SK-N-SH (cell line): ENCODE results near the gene GAL3ST3. TPM values are rescaled to one million over a fixed set of nuclear protein-coding genes. Genes with fewer than 3 reads are reported as not detected.
A peak's percentile ranks its signal among the peaks of the same experiment; 100 is the strongest.

Source experiments
- CTCF ChIA-PET: fragments of 300-600, 350-600 bp; formaldehyde crosslinking; extraction: SDS; loops from one replicate; lab custom pipeline; 2021; lab: Yijun Ruan, JAX
- POLR2A ChIA-PET: fragments of 350-600 bp; sonication (Branson Sonifier 250); formaldehyde crosslinking; extraction: SDS; loops from one replicate; lab custom pipeline; 2020; ENCODE audit warnings: antibody characterized with exemption, inconsistent platforms; lab: Yijun Ruan, JAX
- DNase-seq: peaks from one replicate; pipeline ENCODE4 v3.0.0; 2012
- H2AFZ ChIP-seq: fragments of 200-600 bp; sonication (generic); 2 replicates; pipeline ENCODE4 v1.8.1; 2016; ENCODE audit warnings: antibody characterized with exemption, mild to moderate bottlenecking, low read depth
- H3F3A ChIP-seq: fragments of 200-600 bp; sonication (generic); replicated peaks from 2 replicates; pipeline ENCODE3; 2016; ENCODE audit warnings: antibody characterized with exemption, mild to moderate bottlenecking; ENCODE audit not compliant: insufficient read depth
- H3K27ac ChIP-seq, 2 experiments: fragments of 200-500 bp in 1 of 2; fragments of 200-600 bp in 1 of 2; sonication (Bioruptor generic) in 1 of 2; sonication (generic), shearing (Covaris generic) in 1 of 2; 2 replicates each; pipeline versions ENCODE4 v1.5.1 to v1.6.1; 2014 to 2016; ENCODE audit warnings: low read depth in 2 of 2, inconsistent platforms in 1 of 2, low read length in 1 of 2, mild to moderate bottlenecking in 1 of 2, mixed read lengths in 1 of 2
- H3K27me3 ChIP-seq: fragments of 200-600 bp; sonication (generic), shearing (Covaris generic); 2 replicates; pipeline ENCODE4 v1.6.1; 2016; ENCODE audit warnings: mixed run types; ENCODE audit not compliant: insufficient read depth
- H3K36me3 ChIP-seq, 2 experiments: fragments of 200-500 bp in 1 of 2; fragments of 200-600 bp in 1 of 2; sonication (Bioruptor generic) in 1 of 2; sonication (generic) in 1 of 2; replicated peaks in 1 of 2; 2 replicates each; pipeline versions ENCODE3 to v1.5.1; 2014 to 2016; ENCODE audit warnings: low read length in 1 of 2, mild to moderate bottlenecking in 1 of 2; ENCODE audit not compliant: insufficient read depth in 2 of 2, control insufficient read depth in 1 of 2
- H3K4me1 ChIP-seq, 2 experiments: fragments of 200-500 bp in 1 of 2; fragments of 200-600 bp in 1 of 2; sonication (Bioruptor generic) in 1 of 2; sonication (generic), shearing (Covaris generic) in 1 of 2; 2 replicates each; pipeline versions ENCODE4 v1.5.1 to v1.6.1; 2014 to 2016; ENCODE audit warnings: low read depth in 1 of 2, low read length in 1 of 2, mixed run types in 1 of 2; ENCODE audit not compliant: insufficient read depth in 2 of 2, control insufficient read depth in 1 of 2
- H3K4me2 ChIP-seq: fragments of 200-600 bp; sonication (generic), shearing (Covaris generic); 2 replicates; pipeline ENCODE4 v1.6.1; 2017; ENCODE audit warnings: mixed run types
- H3K4me3 ChIP-seq, 2 experiments: fragments of 200-500 bp in 1 of 2; fragments of 200-600 bp in 1 of 2; sonication (Bioruptor generic) in 1 of 2; sonication (generic), shearing (Covaris generic) in 1 of 2; 2 replicates each; pipeline versions ENCODE4 v1.5.1 to v1.8.1; 2014 to 2016; ENCODE audit warnings: low read depth in 2 of 2, inconsistent platforms in 1 of 2, low read length in 1 of 2, mild to moderate bottlenecking in 1 of 2, mixed read lengths in 1 of 2, moderate library complexity in 1 of 2
- H3K79me2 ChIP-seq: fragments of 200-600 bp; sonication (generic); 2 replicates; pipeline ENCODE4 v1.8.1; 2017; ENCODE audit warnings: mild to moderate bottlenecking; ENCODE audit not compliant: insufficient read depth
- H3K9ac ChIP-seq: fragments of 200-600 bp; sonication (generic); 2 replicates; pipeline ENCODE4 v1.6.1; 2017; ENCODE audit warnings: mixed run types
- H3K9me2 ChIP-seq: fragments of 200-600 bp; sonication (generic); 2 replicates; pipeline ENCODE4 v1.6.1; 2017; ENCODE audit warnings: mixed run types
- H3K9me3 ChIP-seq: fragments of 200-600 bp; sonication (generic); 2 replicates; pipeline ENCODE4 v1.6.1; 2017; ENCODE audit warnings: mixed run types, mild to moderate bottlenecking, moderate library complexity
- H4K20me1 ChIP-seq: fragments of 200-600 bp; sonication (generic); 2 replicates; pipeline ENCODE4 v1.6.1; 2017; ENCODE audit warnings: mild to moderate bottlenecking, mixed run types; ENCODE audit not compliant: insufficient read depth
- CTCF ChIP-seq: fragments of 200-600 bp; sonication (generic); IDR thresholded peaks from 2 replicates; pipeline ENCODE4 v1.6.1; 2017; ENCODE audit warnings: antibody characterized with exemption, mild to moderate bottlenecking, moderate library complexity
- MAX ChIP-seq: IDR thresholded peaks from 2 replicates; pipeline ENCODE4 v1.4.0; 2012; ENCODE audit warnings: low read depth
- MXI1 ChIP-seq: IDR thresholded peaks from 2 replicates; pipeline ENCODE4 v1.6.1; 2012; ENCODE audit warnings: mild to moderate bottlenecking, low read depth, low read length, improper control_type of control experiment
- NRF1 ChIP-seq: IDR thresholded peaks from 2 replicates; pipeline ENCODE4 v1.6.1; 2012; ENCODE audit warnings: low read depth, mild to moderate bottlenecking, low read length
- RCOR1 ChIP-seq: fragments of 150-350 bp; IDR thresholded peaks from 2 replicates; pipeline ENCODE4 v1.6.1; 2017; ENCODE audit warnings: antibody characterized with exemption, low read length
- REST ChIP-seq: IDR thresholded peaks from 2 replicates; pipeline ENCODE4 v1.6.1; 2012; ENCODE audit warnings: mild to moderate bottlenecking, low read depth, low read length, moderate library complexity
- USF1 ChIP-seq: IDR thresholded peaks from 2 replicates; pipeline ENCODE4 v1.4.0; 2012; ENCODE audit warnings: low read depth, borderline replicate concordance
- WGBS: methylation state at CpG from one replicate; pipeline ENCODE4 v1.1.6; 2017; ENCODE audit warnings: low lambda C conversion rate; 5-methylcytosine and 5-hydroxymethylcytosine counted together
- polyA plus RNA-seq, 3 experiments: library from polyadenylated mRNA; depleted of rRNA; stranded (reverse); fragments of >200 nt; gene quantifications; 2 replicates each; pipeline ENCODE4 v1.2.3, GENCODE V29; 2012

The GAL3ST3 gene
- polyA plus RNA-seq, 1 of the 3 experiments (the other 2 are of a cell fraction): 3.2 TPM

- peaks cover 6 to 11% of the 10 kb centered on the region in 2 experiments; a peak in 3 of 4 replicates for H3K4me1 ChIP-seq
- peaks cover 66% of the 10 kb centered on the region for H3K79me2 ChIP-seq
- H3K36me3 ChIP-seq: peaks cover 39 to 42% of the 10 kb centered on the region in 2 experiments
- H3K9me2 ChIP-seq: no peaks in the 10 kb centered on the region
- no peak for DNase-seq
- H3K27ac ChIP-seq: peak overlapping the region; percentile 98
- peak overlapping the region; percentile 96 for H3K4me2 ChIP-seq
- H4K20me1 ChIP-seq: peaks cover 4% of the 10 kb centered on the region; the same call in 1 of the 2 replicates
- peaks cover 39% of the 10 kb centered on the region for H3F3A ChIP-seq
- POLR2A ChIA-PET: interaction anchor here (0.5 to 2.0 kb wide), 6 partner anchors 36 to 143 kb away, joined by 5 to 11 read pairs (median 6); partner anchors contain the start of genes FIBP, MUS81, SART1 and SF3B2
- CTCF ChIA-PET: interaction anchor here (0.8 to 1.9 kb wide), 10 partner anchors 10 to 299 kb away, joined by 3 to 14 read pairs (median 4); no protein-coding TSS in a partner anchor
- 3% methylated on average over 19 of the region's 40 CpGs for WGBS
- H3K4me3 ChIP-seq: peak overlapping the region; percentile 95 to 99
- no peaks in the 10 kb centered on the region for H3K9me3 ChIP-seq
- H3K27me3 ChIP-seq: no peaks in the 10 kb centered on the region
- peak overlapping the region; percentile 84 for H2AFZ ChIP-seq
- TF ChIP-seq NRF1: peak; percentile 18; the same call in 1 of the 2 replicates
- no peak for TF ChIP-seq RCOR1
- TF ChIP-seq REST: no peak
- TF ChIP-seq MAX: 0 out of 2 replicates have a peak, but pooled peaks have one; percentile 7
- no peak for TF ChIP-seq USF1
- TF ChIP-seq MXI1: peak; percentile 33
- peak; percentile 15; the same call in 1 of the 2 replicates for TF ChIP-seq CTCF
- peak overlapping the region; percentile 95 for H3K9ac ChIP-seq
These were observed 46.2 kb downstream of the GAL3ST3 start for GRCh38 chr11:66002648-66003225.
